Measurements from ENCODE around the gene TMTC4.
A peak's percentile ranks its signal among the peaks of the same experiment; 100 is the strongest.

The TMTC4 gene

DNA sequence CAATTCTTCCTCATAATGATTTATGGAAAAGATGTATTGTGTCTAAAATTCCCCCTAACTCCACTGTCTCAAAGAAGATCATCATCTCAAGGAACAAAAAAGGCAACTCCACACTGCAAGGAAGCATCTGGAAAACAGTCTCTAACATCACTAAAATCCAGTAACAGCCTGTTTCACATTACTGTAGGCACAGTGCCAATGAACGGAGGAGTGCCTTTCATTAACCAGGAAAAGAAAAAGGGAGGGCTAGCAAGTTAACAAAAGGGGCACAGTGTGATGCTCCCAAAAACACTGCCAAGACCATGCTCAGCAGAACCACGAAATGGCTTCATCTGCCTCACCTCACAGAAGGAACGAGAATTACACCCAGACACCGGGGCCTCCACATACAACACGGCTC, 8.5 kb downstream of the TMTC4 start:
- DNase-seq (ENCODE audit: low read depth) = no peak

DNA sequence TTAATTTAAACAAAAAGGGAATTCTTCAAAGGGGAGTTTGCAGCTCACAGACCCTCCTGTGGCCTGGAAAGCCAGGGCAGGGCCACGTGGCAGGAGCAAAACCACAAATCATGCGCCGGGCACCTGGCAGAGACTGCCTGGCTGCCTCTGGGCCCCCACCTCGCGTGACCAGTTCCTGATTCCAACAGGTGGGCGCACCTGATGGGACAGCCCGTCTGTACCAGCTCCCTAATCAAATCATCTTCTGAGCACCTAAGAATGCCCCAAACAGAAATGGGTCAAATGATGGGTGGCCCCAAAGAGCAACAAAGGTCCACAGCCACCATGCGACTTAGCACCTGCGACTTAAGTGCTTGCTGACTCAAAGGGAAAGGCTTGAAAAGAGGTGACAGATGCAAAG, 9.2 kb downstream of the TMTC4 start:
- DNase-seq (ENCODE audit: low read depth) = no peak

DNA sequence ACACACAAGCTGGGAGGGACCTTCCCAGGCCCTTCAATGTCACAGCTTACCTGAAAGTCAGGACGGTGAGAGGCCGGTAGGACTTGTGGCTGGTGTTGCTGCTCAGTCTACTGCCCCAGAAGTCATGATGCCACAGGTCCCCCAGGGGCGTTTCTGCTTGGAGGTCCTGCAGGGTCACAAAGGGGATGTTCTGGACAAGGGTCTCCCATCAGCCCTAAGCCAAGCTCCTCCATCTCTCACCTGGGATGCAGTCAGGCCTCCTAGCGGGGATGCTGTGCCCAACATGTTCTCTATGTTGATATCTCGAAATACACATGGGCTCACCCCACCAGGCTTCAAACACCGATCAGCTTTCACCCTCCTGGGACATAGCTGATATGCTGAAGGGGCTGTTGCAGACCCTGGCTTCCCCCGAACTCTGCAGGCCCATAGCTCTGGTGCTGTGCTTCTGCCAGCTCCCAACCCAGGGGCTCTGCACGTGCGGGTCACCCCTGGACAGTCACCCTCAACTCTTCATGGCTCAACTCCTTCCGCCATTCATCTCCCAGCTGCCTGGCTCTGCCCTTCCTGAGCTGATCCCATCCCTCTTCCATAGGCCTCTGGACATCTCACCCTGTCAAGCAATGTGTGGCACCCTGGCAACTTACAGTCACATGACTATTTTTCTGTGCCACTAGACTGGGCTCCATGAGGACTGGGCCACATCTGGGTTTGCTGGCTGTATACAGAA, 10.3 kb downstream of the TMTC4 start:
- DNase-seq (ENCODE audit: low read depth) = no peak

DNA sequence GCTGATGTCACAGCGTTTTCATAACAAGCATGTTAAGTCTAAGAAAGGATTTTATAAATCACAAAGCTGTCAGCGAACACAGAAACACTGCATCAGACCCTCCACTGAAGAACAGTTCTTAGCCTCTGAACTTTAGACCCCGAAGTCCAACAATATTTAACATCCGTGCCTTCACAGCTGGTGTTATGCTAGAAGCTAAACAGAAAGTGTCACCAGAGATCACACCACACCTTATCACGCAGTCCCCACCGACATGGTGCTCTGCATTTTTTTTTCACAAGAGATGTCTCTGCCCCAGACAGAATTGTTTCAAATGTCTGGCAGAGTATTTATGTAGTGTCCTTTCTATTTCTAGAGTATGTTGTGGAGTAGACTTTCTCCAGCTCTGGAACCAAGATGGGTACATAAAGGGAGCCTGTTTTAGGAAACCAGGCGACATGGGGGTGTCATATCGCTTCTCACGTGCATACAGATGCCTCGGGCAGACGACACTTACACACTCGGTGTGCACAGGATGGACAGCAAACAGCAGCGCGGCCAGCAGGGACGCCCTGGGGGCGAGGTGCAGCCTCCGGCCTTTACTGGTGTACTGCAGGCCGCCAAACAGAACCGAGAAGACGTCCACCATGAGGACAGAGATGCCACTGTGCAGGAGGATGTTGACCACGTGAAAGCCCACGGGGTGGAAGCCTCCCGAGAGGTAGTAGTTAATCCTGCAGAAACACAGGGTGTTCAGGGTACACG, 12.0 kb downstream of the TMTC4 start:
- no peak for DNase-seq (ENCODE audit: low read depth)

DNA sequence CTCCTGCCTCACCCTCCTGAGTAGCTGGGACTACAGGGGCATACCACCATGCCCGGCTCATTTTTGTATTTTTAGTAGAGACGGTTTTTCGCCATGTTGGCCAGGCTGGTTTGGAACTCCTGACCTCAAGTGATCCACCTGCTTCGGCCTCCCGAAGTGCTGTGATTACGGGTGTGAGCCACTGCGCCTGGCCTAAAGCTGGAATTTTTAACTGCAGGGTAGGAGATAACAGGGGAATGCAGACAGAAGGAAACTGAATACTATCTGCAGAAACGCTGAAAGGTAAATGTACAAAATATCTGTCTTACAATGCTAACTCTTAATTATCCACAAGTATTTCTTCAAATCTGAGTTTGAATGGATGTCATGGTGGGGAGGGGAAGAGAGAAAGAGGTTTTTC, 13.8 kb downstream of the TMTC4 start:
- DNase-seq (ENCODE audit: low read depth) = no peak

DNA sequence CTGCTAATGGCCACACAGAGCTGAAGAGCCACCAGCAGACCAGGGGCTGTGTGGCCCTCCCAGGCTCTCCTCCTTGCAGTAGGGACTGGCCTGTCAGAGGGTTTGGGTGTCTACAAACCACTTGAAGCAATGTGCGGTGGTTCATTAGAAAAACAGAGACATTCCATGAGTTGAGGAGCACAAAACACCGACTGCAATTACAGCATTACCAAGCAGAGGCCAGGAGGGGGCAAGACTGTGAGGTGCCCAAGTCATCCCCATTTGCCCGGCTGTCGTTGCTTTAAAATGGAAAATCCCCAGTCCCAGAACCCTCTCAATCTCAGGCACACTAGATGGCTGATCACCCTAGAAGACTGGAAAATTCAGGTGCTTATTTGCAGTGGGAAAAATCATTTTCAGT, 15.0 kb downstream of the TMTC4 start:
- DNase-seq (ENCODE audit: low read depth) = no peak

DNA sequence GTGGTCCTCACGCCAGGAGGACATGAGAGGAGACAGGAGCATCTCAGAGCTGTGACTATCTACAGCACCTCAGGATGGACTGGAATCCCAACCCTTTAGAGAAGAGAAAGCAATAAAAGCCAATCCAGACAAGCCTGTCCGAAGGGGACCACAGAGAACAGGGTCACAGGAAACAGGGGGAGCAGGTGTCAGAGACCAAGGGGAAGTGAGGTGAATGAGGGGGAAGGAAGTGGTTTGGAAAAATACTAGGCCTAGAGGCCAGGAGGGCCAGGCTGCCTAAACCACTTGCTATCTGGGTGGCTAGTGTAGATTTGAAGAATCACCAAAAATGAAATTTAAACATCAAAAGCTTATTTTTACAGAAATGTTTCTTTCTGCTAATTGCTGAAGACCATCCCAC, 16.2 kb downstream of the TMTC4 start:
- DNase-seq (ENCODE audit: low read depth) = no peak

DNA sequence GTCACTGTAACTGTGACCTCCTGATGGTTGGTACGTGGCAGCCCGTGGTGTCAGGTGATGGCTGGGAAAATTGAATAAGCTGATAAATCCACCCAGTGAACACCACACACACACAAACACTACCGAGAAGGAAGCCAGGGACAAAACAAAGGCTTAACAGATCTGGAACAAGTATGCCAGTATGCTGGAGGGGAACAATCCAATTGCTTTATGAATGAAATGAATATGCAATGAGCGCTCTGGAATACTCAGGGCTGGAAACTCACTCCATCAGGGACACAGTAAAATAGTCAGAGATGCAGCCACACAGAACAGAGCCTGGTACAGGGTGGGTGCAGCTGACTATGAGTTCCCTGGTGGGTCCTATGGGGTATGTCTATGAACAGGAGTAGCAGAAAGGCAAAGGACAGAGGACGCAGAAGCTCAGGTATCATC, 16.7 kb downstream of the TMTC4 start:
- no peak for DNase-seq (ENCODE audit: low read depth)

DNA sequence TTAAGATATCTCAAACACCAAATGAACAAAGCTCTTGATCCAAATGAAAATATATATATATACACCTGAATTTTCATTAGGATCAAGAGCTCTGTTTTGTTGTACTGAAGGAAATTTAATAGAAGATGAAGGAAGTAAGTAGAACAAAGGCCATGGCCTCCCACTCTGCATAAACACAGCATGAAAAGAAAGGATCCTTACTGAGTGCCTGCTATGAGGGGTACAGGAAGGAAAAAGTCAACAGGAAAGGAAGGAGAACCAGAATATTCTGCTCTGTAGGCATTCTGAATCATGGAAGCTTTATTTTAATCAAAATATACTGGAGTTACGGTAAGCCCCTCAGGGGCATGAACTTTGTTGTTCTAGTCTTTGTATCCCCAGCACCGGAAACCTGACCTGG, 22.1 kb downstream of the TMTC4 start:
- DNase-seq (ENCODE audit: low read depth) = no peak

DNA sequence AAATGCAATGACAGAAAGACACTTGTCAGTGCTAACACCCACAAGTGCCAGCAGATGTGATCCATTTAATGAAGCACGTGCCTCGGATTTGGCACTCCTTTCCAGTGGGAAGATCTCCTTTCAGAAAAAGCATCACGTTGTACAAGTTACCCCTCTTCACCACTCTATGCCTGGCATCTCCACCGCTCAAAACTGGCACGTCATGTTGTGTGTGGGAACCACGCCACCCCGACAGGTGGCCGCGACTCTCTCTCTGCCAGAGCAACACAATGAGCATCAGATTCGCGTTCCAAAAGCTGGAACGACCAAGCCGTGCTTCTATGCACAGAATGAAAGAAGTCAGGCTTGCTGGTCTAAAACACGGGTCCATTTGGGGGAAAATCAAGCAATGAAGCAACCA, 24.3 kb downstream of the TMTC4 start:
- DNase-seq (ENCODE audit: low read depth) = no peak

DNA sequence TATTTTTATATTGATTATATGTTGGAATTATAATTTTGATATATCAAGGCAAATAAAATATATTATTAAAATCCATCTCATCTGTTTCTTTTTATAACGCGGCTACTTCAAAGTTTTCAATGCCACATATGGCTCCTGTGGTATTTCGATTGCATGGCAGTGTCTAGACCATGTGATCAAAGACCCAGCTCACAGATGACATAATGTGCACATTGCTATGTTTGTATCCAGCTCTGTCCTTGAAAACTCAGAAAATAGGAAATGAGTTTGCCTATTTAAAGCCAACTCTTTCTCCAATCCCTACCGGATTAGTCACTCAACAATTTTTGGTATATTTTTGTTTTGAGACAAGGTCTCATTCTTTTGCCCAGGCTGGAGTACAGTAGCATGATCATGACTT, 26.2 kb downstream of the TMTC4 start:
- peak; percentile 33 for DNase-seq (ENCODE audit: low read depth)

DNA sequence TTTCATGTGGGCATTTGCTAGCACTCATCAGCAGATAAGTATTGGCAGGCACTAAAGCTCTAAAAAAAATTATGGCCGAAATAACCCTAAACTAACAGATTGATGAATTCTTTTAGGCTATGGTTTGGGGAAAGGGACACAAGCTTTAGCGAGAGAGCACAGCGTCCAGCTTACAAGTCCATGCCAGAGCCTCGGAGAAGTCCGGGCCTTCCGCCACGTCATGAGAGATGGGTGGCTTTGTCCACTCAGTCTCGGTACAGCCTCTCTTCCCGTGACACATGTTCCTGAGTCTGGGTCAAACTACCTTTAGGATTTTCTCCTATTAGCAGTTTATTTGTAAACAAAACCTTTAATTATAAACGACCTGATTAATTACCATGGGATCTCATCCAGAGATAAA, 27.7 kb downstream of the TMTC4 start:
- no peak for DNase-seq (ENCODE audit: low read depth)

DNA sequence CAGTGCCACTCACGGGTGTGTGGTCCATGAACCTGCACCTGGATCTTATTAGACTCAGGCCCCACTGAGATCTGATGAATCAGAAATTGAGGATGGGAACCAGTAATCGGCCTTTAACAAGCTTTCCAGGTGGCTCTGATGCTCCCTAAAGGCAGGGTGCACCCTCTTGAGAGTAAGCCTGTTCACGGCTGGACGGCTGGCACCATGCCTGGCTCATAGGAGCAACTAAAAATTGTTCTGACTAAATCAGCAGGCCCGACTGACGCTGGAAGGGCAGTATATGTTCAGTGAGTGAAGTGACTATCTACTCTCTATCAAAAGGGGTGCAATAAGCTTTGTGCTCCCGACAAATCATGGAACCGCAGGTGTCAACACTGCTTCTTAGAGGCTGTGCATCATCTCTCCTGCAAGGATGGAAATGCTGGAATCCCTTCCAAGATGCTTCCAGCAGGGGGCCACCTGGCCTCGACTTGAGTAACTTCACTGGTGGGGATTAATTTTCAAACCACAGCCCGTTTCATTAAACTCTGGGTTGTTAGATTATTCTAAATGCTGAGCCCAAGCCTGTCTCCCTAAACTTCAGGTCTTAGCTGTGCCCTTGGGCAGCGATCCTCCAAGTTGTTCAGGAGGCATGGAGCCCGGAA, 28.4 kb downstream of the TMTC4 start:
- peak; percentile 53 for DNase-seq (ENCODE audit: low read depth)

DNA sequence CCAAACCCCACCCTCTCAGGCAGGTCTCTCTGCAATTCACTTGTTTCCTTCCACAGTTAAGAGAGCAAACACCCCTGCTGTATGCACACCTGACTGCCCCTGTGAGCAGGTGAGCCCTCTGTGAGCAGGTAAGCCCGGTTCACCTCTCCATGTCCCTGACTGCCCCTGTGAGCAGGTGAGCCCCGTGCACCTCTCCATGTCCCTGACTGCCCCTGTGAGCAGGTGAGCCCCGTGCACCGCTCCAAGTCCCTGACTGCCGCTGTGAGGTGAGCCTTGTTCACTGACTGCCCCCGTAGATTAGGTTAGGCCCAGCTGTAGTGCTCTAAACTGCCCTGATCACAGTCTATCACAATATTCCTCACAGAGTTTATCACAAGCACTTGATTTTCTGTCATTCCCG, 29.2 kb downstream of the TMTC4 start:
- no peak for DNase-seq (ENCODE audit: low read depth)

DNA sequence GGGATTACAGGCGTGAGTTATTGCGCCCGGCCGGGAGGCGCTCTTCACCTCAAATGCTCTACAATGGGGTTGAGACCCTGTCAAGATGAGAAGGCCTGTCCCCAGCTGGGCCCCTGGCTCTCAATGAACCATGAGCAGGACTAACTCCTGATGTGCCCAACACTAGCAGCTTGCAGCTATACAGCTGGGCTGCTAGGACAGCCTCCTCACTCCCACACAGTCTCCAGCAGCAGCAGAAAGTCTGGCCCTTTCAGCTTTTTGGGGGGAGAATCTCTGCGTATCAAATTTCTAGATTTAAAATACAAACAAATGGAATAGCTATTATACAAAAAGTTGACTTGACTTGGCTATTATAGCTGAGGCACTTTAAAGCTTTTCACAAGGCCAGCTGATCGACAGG, 30.2 kb downstream of the TMTC4 start:
- DNase-seq (ENCODE audit: low read depth) = no peak

DNA sequence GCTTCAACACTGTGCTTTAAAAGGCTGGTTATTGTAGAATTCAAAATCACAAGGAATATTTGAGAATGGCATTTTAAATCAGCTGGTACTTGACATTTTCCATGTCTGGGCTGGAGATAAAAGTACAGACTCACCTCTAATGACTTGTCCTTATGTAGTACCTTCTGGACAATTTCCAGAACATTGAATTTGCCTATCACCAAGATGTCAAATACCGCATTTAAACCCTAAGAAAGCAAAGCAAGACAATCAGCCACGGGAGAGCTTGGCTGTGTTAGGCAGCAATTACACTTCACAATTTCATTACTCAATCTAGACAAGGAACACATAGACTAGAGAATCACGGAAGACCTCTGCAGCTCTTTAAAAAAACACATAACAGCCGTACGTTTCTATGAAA, 36.8 kb downstream of the TMTC4 start:
- no peak for DNase-seq (ENCODE audit: low read depth)

DNA sequence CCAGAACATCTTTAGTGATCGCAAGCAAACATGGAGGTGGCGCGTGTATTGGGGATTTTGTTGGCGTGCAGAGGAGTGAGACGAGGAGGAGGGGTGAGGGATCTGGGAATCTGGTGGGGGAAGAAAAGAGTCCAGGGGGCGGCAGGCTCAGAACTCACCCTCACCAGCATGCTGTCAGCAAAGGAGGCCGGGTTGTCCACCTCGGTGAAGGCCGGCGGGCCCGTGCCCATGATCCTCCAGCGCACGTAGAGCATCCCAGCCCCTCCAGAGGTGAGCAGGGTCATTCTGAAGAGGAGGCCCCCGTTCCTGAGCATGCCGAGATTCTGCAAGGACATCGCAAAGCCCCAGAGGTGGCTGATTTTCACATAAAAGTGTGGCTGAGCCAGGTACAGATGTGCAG, 37.2 kb downstream of the TMTC4 start:
- no peak for DNase-seq (ENCODE audit: low read depth)

DNA sequence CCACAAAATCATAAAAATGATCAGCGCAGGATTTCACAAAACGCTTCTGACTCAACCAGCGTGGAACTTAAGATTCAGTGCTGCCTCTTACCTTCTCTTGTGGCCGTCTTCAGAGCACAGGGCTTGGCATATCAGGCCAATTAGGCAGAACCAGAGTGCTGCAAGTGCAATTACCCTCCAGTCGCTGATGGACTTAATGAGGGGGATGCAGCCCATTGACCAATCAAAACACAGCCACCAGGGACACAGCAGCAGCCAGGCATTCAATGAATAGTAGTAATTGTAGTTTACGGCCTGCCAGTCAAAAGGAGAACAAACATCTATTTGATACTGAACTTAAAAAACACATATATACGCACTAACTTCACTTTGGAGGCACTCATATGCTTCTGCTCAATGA, 38.2 kb downstream of the TMTC4 start:
- no peak for DNase-seq (ENCODE audit: low read depth)

DNA sequence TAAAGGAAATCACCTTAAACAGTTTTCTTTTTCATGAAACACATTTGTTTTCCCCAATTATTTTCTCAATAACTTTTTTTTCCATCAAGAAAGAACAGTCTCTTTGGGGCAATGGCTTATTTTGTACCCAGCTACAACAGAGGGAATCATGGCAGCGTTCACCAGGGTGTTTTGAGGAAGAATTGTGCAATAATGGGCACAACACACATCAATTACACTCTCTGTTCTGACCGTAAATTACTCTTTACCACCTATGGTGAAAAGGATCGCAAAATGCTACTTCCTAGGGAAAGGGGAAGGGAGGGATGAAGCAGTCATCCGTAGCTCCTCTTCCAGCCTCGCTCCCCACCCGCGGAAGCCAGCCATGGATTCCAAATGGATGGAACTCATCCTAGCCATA, 38.6 kb downstream of the TMTC4 start:
- no peak for DNase-seq (ENCODE audit: low read depth)

DNA sequence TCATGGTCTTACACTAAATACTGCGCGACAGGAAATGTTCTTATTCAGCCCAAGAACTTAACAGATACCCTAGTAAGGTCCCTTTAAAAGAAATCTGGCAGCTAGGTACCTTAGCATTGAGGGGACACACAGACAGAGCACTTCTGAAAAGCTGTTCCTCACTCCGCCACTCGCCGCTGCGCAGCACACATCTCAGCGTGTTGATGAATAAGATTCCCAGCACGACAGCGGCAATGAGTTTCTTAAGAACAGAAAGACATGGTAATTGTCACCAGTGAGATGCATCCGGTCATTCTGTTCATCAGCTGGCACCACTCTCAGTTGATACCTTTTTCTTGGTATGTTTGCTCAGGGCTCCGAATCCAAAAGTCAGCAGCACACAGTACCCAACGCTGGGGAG, 39.9 kb downstream of the TMTC4 start:
- no peak for DNase-seq (ENCODE audit: low read depth)

DNA sequence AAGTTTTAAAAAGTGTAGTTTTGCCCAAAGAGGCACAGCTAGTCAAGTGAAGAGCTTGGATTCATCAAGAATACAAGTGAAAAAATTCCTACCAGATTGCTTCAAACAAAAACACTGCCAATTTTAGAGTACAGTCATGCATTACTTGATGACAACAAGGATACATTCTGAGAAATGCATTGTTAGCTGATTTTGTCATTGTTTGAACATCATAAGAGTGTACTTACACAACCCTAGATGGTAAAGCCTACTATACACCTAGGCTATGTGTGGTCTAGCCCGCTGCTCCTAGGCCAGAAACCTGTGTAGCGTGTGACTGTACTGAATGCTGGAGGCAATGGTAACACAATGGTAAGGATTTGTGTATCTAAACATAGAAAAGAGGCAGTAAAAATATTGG, 41.1 kb downstream of the TMTC4 start:
- peak; percentile 94 for DNase-seq (ENCODE audit: low read depth)

DNA sequence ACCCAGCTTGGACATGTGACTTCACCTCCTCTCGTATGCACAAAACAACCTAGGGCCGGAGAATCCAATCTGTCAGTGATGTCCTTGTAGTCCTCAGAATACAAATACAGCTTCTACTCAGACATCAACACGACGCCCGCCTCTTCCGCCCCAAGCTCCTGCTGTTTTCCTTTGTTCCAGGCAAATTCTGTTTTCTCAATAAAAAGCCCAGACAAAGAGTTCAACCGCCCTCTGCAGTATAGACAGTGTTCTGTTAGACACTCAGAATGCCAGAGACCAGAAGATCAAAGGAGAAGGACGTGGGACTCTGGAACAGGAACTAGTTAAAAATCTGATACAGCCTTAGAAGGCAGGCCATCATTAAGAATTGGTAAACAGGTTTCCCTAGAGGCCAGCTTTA, 44.0 kb downstream of the TMTC4 start:
- no peak for DNase-seq (ENCODE audit: low read depth)

DNA sequence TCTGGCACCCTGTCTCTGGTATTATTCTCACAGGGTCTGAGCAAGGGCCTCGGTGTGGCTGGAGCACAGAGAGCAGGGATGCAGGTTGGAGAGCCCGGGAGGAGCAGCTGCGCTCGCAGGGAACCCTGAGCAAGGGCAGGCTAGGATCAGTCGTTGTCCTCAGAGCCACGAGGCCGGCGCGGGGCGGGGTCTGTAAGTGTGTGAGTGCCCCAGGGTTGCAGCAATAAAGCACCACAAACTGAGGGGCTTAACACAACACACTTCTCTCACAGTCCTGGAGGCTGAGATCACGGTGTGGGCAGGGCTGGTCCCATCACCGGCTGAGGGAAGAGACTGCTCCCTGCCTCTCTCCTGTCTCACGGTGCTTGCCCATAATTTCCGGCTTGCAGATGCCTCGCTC, 47.5 kb downstream of the TMTC4 start:
- DNase-seq (ENCODE audit: low read depth) = no peak

Data from iris pigment epithelial cell (primary cell).